IMR-90 (cell line): ENCODE data around the gene XPA.

Experiments
- BHLHE40 ChIP-seq: fragments of 150-350 bp; IDR thresholded peaks from 2 replicates; pipeline ENCODE4 v1.6.1; 2016; ENCODE audit warnings: mild to moderate bottlenecking, low read depth, low read length
- CEBPB ChIP-seq: IDR thresholded peaks from 2 replicates; pipeline ENCODE4 v1.6.1; 2012; ENCODE audit warnings: low read depth, low read length, improper control_type of control experiment
- CHD1 ChIP-seq: IDR thresholded peaks from 2 replicates; pipeline ENCODE4 v1.6.1; 2012; ENCODE audit warnings: low read depth, low read length, improper control_type of control experiment
- FOS ChIP-seq: fragments of 150-350 bp; IDR thresholded peaks from 2 replicates; pipeline ENCODE4 v1.6.1; 2016; ENCODE audit warnings: low read depth, low read length
- MAFK ChIP-seq: IDR thresholded peaks from 2 replicates; pipeline ENCODE4 v1.6.1; 2012; ENCODE audit warnings: low read depth, low read length, improper control_type of control experiment
- MAZ ChIP-seq: IDR thresholded peaks from 2 replicates; pipeline ENCODE4 v1.6.1; 2012; ENCODE audit warnings: low read depth, mild to moderate bottlenecking, low read length, improper control_type of control experiment, moderate library complexity, borderline replicate concordance
- MXI1 ChIP-seq: IDR thresholded peaks from 2 replicates; pipeline ENCODE4 v1.6.1; 2012; ENCODE audit warnings: low read depth, mild to moderate bottlenecking, low read length, moderate library complexity, borderline replicate concordance
- POLR2A ChIP-seq: IDR thresholded peaks from 2 replicates; pipeline ENCODE4 v1.6.1; 2012; ENCODE audit warnings: mild to moderate bottlenecking, low read depth, low read length
- RAD21 ChIP-seq: IDR thresholded peaks from 2 replicates; pipeline ENCODE4 v1.6.1; 2012; ENCODE audit warnings: low read length, improper control_type of control experiment
- RCOR1 ChIP-seq: IDR thresholded peaks from 2 replicates; pipeline ENCODE4 v1.6.1; 2012; ENCODE audit warnings: mild to moderate bottlenecking, low read length, improper control_type of control experiment; ENCODE audit not compliant: insufficient replicate concordance
- RFX5 ChIP-seq: IDR thresholded peaks from 2 replicates; pipeline ENCODE4 v1.8.0; 2012; ENCODE audit warnings: low read depth, mild to moderate bottlenecking, low read length, moderate library complexity
- TF ChIP-seq, protein P1 (sequence below): conservative IDR thresholded peaks from 2 replicates; pipeline ENCODE4 v1.5.1; 2012; ENCODE audit warnings: mild to moderate bottlenecking, low read depth, low read length, improper control_type of control experiment
- TF ChIP-seq, protein P2 (sequence below): fragments of 150-350 bp; IDR thresholded peaks from 2 replicates; pipeline ENCODE4 v1.6.1; 2016; ENCODE audit warnings: low read depth, mild to moderate bottlenecking, low read length, moderate library complexity, borderline replicate concordance
- TF ChIP-seq, protein P3 (sequence below): fragments of 150-350 bp; IDR thresholded peaks from 2 replicates; pipeline ENCODE4 v1.6.1; 2017; ENCODE audit warnings: mild to moderate bottlenecking, antibody characterized with exemption, low read length, low read depth

DNA sequence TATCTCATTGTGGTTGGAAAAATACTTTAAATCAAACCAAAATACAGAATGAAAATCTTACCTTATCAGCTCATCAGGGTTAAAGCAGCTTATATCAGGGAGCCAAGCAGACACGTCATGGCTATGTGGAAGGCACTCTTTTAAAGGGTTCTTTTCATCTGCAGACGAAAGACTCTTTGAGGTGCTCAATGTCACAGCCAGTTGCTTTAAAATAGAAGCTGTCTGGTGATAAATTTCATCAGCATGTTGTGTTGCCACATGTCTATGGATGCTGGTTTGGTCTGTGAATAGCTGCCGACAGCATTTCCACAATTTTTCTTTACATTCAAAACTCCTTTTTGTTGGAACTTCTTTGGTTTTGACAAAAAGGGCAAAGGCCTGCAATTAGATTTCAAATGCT is 71.5 kb downstream of the XPA start:
- TF ChIP-seq, protein P1, sequence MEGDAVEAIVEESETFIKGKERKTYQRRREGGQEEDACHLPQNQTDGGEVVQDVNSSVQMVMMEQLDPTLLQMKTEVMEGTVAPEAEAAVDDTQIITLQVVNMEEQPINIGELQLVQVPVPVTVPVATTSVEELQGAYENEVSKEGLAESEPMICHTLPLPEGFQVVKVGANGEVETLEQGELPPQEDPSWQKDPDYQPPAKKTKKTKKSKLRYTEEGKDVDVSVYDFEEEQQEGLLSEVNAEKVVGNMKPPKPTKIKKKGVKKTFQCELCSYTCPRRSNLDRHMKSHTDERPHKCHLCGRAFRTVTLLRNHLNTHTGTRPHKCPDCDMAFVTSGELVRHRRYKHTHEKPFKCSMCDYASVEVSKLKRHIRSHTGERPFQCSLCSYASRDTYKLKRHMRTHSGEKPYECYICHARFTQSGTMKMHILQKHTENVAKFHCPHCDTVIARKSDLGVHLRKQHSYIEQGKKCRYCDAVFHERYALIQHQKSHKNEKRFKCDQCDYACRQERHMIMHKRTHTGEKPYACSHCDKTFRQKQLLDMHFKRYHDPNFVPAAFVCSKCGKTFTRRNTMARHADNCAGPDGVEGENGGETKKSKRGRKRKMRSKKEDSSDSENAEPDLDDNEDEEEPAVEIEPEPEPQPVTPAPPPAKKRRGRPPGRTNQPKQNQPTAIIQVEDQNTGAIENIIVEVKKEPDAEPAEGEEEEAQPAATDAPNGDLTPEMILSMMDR: no peak
- TF ChIP-seq RFX5: no peak
- TF ChIP-seq, protein P2, sequence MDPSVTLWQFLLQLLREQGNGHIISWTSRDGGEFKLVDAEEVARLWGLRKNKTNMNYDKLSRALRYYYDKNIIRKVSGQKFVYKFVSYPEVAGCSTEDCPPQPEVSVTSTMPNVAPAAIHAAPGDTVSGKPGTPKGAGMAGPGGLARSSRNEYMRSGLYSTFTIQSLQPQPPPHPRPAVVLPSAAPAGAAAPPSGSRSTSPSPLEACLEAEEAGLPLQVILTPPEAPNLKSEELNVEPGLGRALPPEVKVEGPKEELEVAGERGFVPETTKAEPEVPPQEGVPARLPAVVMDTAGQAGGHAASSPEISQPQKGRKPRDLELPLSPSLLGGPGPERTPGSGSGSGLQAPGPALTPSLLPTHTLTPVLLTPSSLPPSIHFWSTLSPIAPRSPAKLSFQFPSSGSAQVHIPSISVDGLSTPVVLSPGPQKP: no peak
- TF ChIP-seq, protein P3, sequence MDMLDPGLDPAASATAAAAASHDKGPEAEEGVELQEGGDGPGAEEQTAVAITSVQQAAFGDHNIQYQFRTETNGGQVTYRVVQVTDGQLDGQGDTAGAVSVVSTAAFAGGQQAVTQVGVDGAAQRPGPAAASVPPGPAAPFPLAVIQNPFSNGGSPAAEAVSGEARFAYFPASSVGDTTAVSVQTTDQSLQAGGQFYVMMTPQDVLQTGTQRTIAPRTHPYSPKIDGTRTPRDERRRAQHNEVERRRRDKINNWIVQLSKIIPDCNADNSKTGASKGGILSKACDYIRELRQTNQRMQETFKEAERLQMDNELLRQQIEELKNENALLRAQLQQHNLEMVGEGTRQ: no peak
- TF ChIP-seq POLR2A: no peak
- no peak for TF ChIP-seq FOS
- no peak for TF ChIP-seq RCOR1
- TF ChIP-seq CHD1: no peak
- no peak for TF ChIP-seq CEBPB
- TF ChIP-seq BHLHE40: no peak
- no peak for TF ChIP-seq MAFK
- TF ChIP-seq RAD21: no peak
- no peak for TF ChIP-seq MAZ
- no peak for TF ChIP-seq MXI1
